ENCODE data around the gene CSNK2B. TPM values are rescaled to one million over a fixed set of nuclear protein-coding genes. Genes with fewer than 3 reads are reported as not detected.

CSNK2B gene
- total and polyA plus RNA-seq, 9 of the 15 experiments (the other 6 are each of a cell fraction or from before 2014, with no cell fraction given), result 120 to 1,126 (median 529) TPM

- TF ChIP-seq ZNF121 (CRISPR knock-in tag; conservative IDR thresholded peaks at IDR 0.05) (no peak), KLF10 (CRISPR knock-in tag; IDR thresholded peaks at IDR 0.05) (no peak), CBFB (CRISPR knock-in tag; IDR thresholded peaks at IDR 0.05) (no peak), U2AF1 (optimal IDR thresholded peaks at IDR 0.05; ENCODE audit: low read depth, low read length) (no peak), MTF1 (CRISPR knock-in tag; IDR thresholded peaks at IDR 0.05; ENCODE audit: borderline replicate concordance) (no peak), PKNOX1 (IDR thresholded peaks at IDR 0.05) (0 out of 2 replicates have a peak, but pooled peaks have one; percentile 16), ZNF3 (CRISPR knock-in tag; IDR thresholded peaks at IDR 0.05) (no peak), GTF2E2 (tag; IDR thresholded peaks at IDR 0.05) (no peak), COPS2 (conservative IDR thresholded peaks at IDR 0.05) (no peak), POLR2AphosphoS2 (IDR thresholded peaks at IDR 0.05; ENCODE audit: low read length) (no peak), SUPT5H (IDR thresholded peaks at IDR 0.05) (peak; percentile 65), HIVEP1 (CRISPR knock-in tag; IDR thresholded peaks at IDR 0.05) (no peak; the same call in 1 of the 2 replicates), FOXO4 (CRISPR knock-in tag; IDR thresholded peaks at IDR 0.05) (peak; percentile 48; the same call in 1 of the 2 replicates), AFF4 (CRISPR knock-in tag; IDR thresholded peaks at IDR 0.05) (no peak), ZNF311 (CRISPR knock-in tag; IDR thresholded peaks at IDR 0.05) (no peak; the same call in 1 of the 2 replicates), POLR2B (IDR thresholded peaks at IDR 0.05; ENCODE audit: low read depth, partially characterized antibody) (peak; percentile 57)
- TF ChIP-seq, protein P1, sequence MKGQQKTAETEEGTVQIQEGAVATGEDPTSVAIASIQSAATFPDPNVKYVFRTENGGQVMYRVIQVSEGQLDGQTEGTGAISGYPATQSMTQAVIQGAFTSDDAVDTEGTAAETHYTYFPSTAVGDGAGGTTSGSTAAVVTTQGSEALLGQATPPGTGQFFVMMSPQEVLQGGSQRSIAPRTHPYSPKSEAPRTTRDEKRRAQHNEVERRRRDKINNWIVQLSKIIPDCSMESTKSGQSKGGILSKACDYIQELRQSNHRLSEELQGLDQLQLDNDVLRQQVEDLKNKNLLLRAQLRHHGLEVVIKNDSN (CRISPR knock-in tag; IDR thresholded peaks at IDR 0.05), result no peak; the same call in 1 of the 2 replicates
- TF ChIP-seq, protein P2, sequence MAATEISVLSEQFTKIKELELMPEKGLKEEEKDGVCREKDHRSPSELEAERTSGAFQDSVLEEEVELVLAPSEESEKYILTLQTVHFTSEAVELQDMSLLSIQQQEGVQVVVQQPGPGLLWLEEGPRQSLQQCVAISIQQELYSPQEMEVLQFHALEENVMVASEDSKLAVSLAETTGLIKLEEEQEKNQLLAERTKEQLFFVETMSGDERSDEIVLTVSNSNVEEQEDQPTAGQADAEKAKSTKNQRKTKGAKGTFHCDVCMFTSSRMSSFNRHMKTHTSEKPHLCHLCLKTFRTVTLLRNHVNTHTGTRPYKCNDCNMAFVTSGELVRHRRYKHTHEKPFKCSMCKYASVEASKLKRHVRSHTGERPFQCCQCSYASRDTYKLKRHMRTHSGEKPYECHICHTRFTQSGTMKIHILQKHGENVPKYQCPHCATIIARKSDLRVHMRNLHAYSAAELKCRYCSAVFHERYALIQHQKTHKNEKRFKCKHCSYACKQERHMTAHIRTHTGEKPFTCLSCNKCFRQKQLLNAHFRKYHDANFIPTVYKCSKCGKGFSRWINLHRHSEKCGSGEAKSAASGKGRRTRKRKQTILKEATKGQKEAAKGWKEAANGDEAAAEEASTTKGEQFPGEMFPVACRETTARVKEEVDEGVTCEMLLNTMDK (IDR thresholded peaks at IDR 0.05; ENCODE audit: borderline replicate concordance, insufficient read depth, low read depth, low read length, poor library complexity, severe bottlenecking), result no peak
Observed at GRCh38 chr6:31663961-31664789, 1.7 kb upstream of the CSNK2B start (continued).
